Right lobe of liver (tissue), 4 donors: ENCODE measurements around the gene TBC1D5.

Experiments
- CTCF ChIP-seq, 4 donors: fragments of 200-600 bp in 3 of 4; fragments of 450-650 bp in 1 of 4; IDR thresholded peaks; one replicate each; pipeline versions ENCODE4 v1.5.1 to v1.8.0; 2016 to 2022; ENCODE audit warnings: antibody characterized with exemption in 4 of 4, mild to moderate bottlenecking in 2 of 4
- POLR2A ChIP-seq: fragments of 450-650 bp; IDR thresholded peaks from one replicate; pipeline ENCODE4 v1.6.1; 2017; ENCODE audit warnings: antibody characterized with exemption, mild to moderate bottlenecking
- donor health status: DM: no; HTN: no; CAD: no.
- donor health status: DM: no; HTN: no; CAD: no.
- donor health status: DM: no; HTN: yes; CAD: no.

GRCh38 chr3:17678116-17678741, 64.2 kb downstream of the TBC1D5 start:
- no peak for TF ChIP-seq CTCF (IDR thresholded peaks at IDR 0.05)
- no peak for TF ChIP-seq POLR2A
